ENCODE measurements around the gene CTTN. TPM values are rescaled to one million over a fixed set of nuclear protein-coding genes. Genes with fewer than 3 reads are reported as not detected.

CTTN gene
- total RNA-seq, 4 donors from 2014 or later = 92.8 to 226 (median 134) TPM

- no peaks in the 10 kb centered on the region for H3K9me3 ChIP-seq
- ATAC-seq (no peak), DNase-seq (no peak)
- intact Hi-C loops (cut with DNase I; ENCODE audit: low total_unique reads) = no loop called here
- H3K36me3 ChIP-seq = peaks cover 0 to 92% of the 10 kb centered on the region in 2 donors
- TF ChIP-seq CTCF (IDR thresholded peaks at IDR 0.05 in 4 of 5, conservative IDR thresholded peaks at IDR 0.05 in 1 of 5) (no peak), POLR2A (IDR thresholded peaks at IDR 0.05) (no peak)
- H3K27ac ChIP-seq = no peak overlapping the region
- H3K4me1 ChIP-seq = no peaks in the 10 kb centered on the region
- in situ Hi-C loops (cut with MboI; ENCODE audit: low sequenced_read_pairs in 4 of 4) = no loop called here
- H3K27me3 ChIP-seq = no peaks in the 10 kb centered on the region
- no peak overlapping the region for H3K4me3 ChIP-seq
Observed at GRCh38 chr11:70420496-70420895, 22.2 kb downstream of the CTTN start.

GRCh38 chr11:70421123-70421522, 22.8 kb downstream of the CTTN start:
- H3K27ac ChIP-seq = no peak overlapping the region
- TF ChIP-seq POLR2A (IDR thresholded peaks at IDR 0.05) = no peak
- TF ChIP-seq CTCF (IDR thresholded peaks at IDR 0.05 in 4 of 5, conservative IDR thresholded peaks at IDR 0.05 in 1 of 5) = no peak
- H3K4me1 ChIP-seq = no peaks in the 10 kb centered on the region
- ATAC-seq = no peak
- H3K27me3 ChIP-seq = no peaks in the 10 kb centered on the region
- peaks cover 0 to 92% of the 10 kb centered on the region in 2 donors for H3K36me3 ChIP-seq
- H3K9me3 ChIP-seq = no peaks in the 10 kb centered on the region
- intact Hi-C loops (cut with DNase I; ENCODE audit: low total_unique reads) = no loop called here
- no peak overlapping the region for H3K4me3 ChIP-seq
- no peak for DNase-seq
- in situ Hi-C loops (cut with MboI; ENCODE audit: low sequenced_read_pairs in 4 of 4) = no loop called here

GRCh38 chr11:70422692-70423522, 24.6 kb downstream of the CTTN start:
- Histone ChIP-seq H3K9me3 (no peaks in the 10 kb centered on the region), H3K36me3 (peaks cover 0 to 86% of the 10 kb centered on the region in 2 donors), H3K4me1 (no peaks in the 10 kb centered on the region), H3K4me3 (no peak overlapping the region), H3K27ac (no peak overlapping the region), H3K27me3 (no peaks in the 10 kb centered on the region)
- in situ Hi-C loops (cut with MboI; ENCODE audit: low sequenced_read_pairs in 4 of 4) (no loop called here), intact Hi-C loops (cut with DNase I; ENCODE audit: low total_unique reads) (no loop called here)
- TF ChIP-seq CTCF (IDR thresholded peaks at IDR 0.05 in 4 of 5, conservative IDR thresholded peaks at IDR 0.05 in 1 of 5) (no peak), POLR2A (IDR thresholded peaks at IDR 0.05) (no peak)
- ATAC-seq (no peak), DNase-seq (no peak)

GRCh38 chr11:70423523-70424505, 25.5 kb downstream of the CTTN start:
- DNase-seq (no peak), ATAC-seq (no peak)
- intact Hi-C loops (cut with DNase I; ENCODE audit: low total_unique reads) = no loop called here
- H3K27me3 ChIP-seq = no peaks in the 10 kb centered on the region
- H3K36me3 ChIP-seq = peaks cover 0 to 86% of the 10 kb centered on the region in 2 donors
- H3K9me3 ChIP-seq = no peaks in the 10 kb centered on the region
- H3K4me3 ChIP-seq = no peak overlapping the region
- no peak overlapping the region for H3K27ac ChIP-seq
- H3K4me1 ChIP-seq = no peaks in the 10 kb centered on the region
- TF ChIP-seq CTCF (IDR thresholded peaks at IDR 0.05 in 4 of 5, conservative IDR thresholded peaks at IDR 0.05 in 1 of 5) (no peak), POLR2A (IDR thresholded peaks at IDR 0.05) (no peak)
- in situ Hi-C loops (cut with MboI; ENCODE audit: low sequenced_read_pairs in 4 of 4) = no loop called here
